Nephron (organoid): ENCODE results near the gene CISD1.

Experiments
- H3K27ac Mint-ChIP-seq, 3 experiments: 2 replicates each; pipeline ENCODE4 v1.8.0; 2020; ENCODE audit warnings: mixed read lengths in 3 of 3, mild to moderate bottlenecking in 2 of 3, moderate library complexity in 1 of 3
- H3K27me3 Mint-ChIP-seq: 2 replicates; pipeline ENCODE4 v1.8.0; 2021; ENCODE audit warnings: low read depth, mild to moderate bottlenecking, moderate library complexity, mixed read lengths
- H3K36me3 Mint-ChIP-seq: 2 replicates; pipeline ENCODE4 v1.8.0; 2020; ENCODE audit warnings: low read depth, mixed read lengths
- H3K4me1 Mint-ChIP-seq: 2 replicates; pipeline ENCODE4 v1.8.0; 2020; ENCODE audit warnings: mixed read lengths
- H3K4me3 Mint-ChIP-seq, 3 experiments: 2 replicates each; pipeline ENCODE4 v1.8.0; 2020; ENCODE audit warnings: mild to moderate bottlenecking in 3 of 3, mixed read lengths in 3 of 3, moderate library complexity in 2 of 3
- H3K9me3 Mint-ChIP-seq: 2 replicates; pipeline ENCODE4 v1.8.0; 2020; ENCODE audit warnings: mixed read lengths
- CTCF ChIP-seq, 3 experiments: fragments of 200-600 bp; sonication (generic); IDR thresholded peaks; one replicate each; pipeline ENCODE4 v1.5.0; 2021; ENCODE audit warnings: antibody characterized with exemption in 3 of 3; ENCODE audit not compliant: unreplicated experiment in 3 of 3

CISD1 gene

GRCh38 chr10:58264780-58265179 lies 4.2 kb upstream of the CISD1 start:
- Mint-ChIP-seq H3K9me3 (no peaks in the 10 kb centered on the region), H3K36me3 (peaks cover 9% of the 10 kb centered on the region), H3K4me3 (peak overlapping the region; percentile 45 to 100 (median 98)), H3K4me1 (peaks cover 25% of the 10 kb centered on the region), H3K27me3 (peaks cover 8% of the 10 kb centered on the region), H3K27ac (peak overlapping the region in 2 of 3 experiments; percentile 40 to 94)
- TF ChIP-seq CTCF (IDR thresholded peaks at IDR 0.05; ENCODE audit: unreplicated experiment in 3 of 3): no peak

- peaks cover 8% of the 10 kb centered on the region for H3K27me3 Mint-ChIP-seq
- no peak for TF ChIP-seq CTCF (IDR thresholded peaks at IDR 0.05; ENCODE audit: unreplicated experiment in 3 of 3)
- H3K27ac Mint-ChIP-seq: peak overlapping the region in 1 of 3 experiments; percentile 94
- peak overlapping the region; percentile 98 to 100 (median 100) for H3K4me3 Mint-ChIP-seq
- peaks cover 5% of the 10 kb centered on the region for H3K36me3 Mint-ChIP-seq
- H3K9me3 Mint-ChIP-seq: no peaks in the 10 kb centered on the region
- peaks cover 25% of the 10 kb centered on the region for H3K4me1 Mint-ChIP-seq
These were observed 3.7 kb upstream of the CISD1 start for GRCh38 chr10:58265249-58265648.

- Mint-ChIP-seq H3K36me3 (peaks cover 1% of the 10 kb centered on the region), H3K27ac (peak overlapping the region; percentile 74 to 94 (median 92)), H3K4me3 (peak overlapping the region; percentile 98 to 100 (median 100)), H3K9me3 (no peaks in the 10 kb centered on the region), H3K27me3 (peaks cover 8% of the 10 kb centered on the region), H3K4me1 (peaks cover 25% of the 10 kb centered on the region)
- no peak for TF ChIP-seq CTCF (IDR thresholded peaks at IDR 0.05; ENCODE audit: unreplicated experiment in 3 of 3)
These were observed 2.7 kb upstream of the CISD1 start for GRCh38 chr10:58266003-58266825.

- no peak for TF ChIP-seq CTCF (IDR thresholded peaks at IDR 0.05; ENCODE audit: unreplicated experiment in 3 of 3)
- Mint-ChIP-seq H3K9me3 (no peaks in the 10 kb centered on the region), H3K4me1 (peaks cover 25% of the 10 kb centered on the region), H3K27ac (peak overlapping the region; percentile 74 to 94 (median 92)), H3K4me3 (peak overlapping the region; percentile 98 to 100 (median 100)), H3K36me3 (no peaks in the 10 kb centered on the region), H3K27me3 (peaks cover 8% of the 10 kb centered on the region)
These were observed 1.9 kb upstream of the CISD1 start for GRCh38 chr10:58266826-58267712.

- Mint-ChIP-seq H3K27ac (peak within 1 kb of the TSS; percentile 90 to 98 (median 96)), H3K4me1 (peaks cover 25% of the 10 kb centered on the region), H3K4me3 (peak within 1 kb of the TSS; percentile 98 to 100 (median 100)), H3K27me3 (peaks cover 8% of the 10 kb centered on the region), H3K36me3 (no peaks in the 10 kb centered on the region), H3K9me3 (no peaks in the 10 kb centered on the region)
- no peak for TF ChIP-seq CTCF (IDR thresholded peaks at IDR 0.05; ENCODE audit: unreplicated experiment in 3 of 3)
These were observed 1.1 kb upstream of the CISD1 start, which contains the start of gene IPMK for GRCh38 chr10:58267713-58268453. Gene IPMK, minus strand, starts transcription at chr10:58267894. Its CDS starts 283 bp downstream, at chr10:58267611.
